MM.1S (cell line): ENCODE data around the gene JPT2.

ENCODE experiments used
- DNase-seq: peaks from one replicate; pipeline ENCODE4 v3.0.0-alpha.2; 2015
- H2AFZ ChIP-seq: fragments of 300-600 bp; sonication (generic); 2 replicates; pipeline ENCODE4 v1.6.0; 2016; ENCODE audit warnings: antibody characterized with exemption, low read length
- H3F3A ChIP-seq: fragments of 300-600 bp; sonication (generic); 2 replicates; pipeline ENCODE4 v1.6.1; 2016; ENCODE audit warnings: mild to moderate bottlenecking, antibody characterized with exemption, low read length, moderate library complexity, mixed read lengths; ENCODE audit not compliant: insufficient read depth
- H3K27ac ChIP-seq: fragments of 300-600 bp; sonication (generic); 2 replicates; pipeline ENCODE4 v1.5.1; 2016; ENCODE audit warnings: mild to moderate bottlenecking, low read length
- H3K27me3 ChIP-seq: fragments of 300-600 bp; sonication (generic); replicated peaks from 2 replicates; pipeline ENCODE4 v1.6.0; 2016; ENCODE audit warnings: low read length; ENCODE audit not compliant: insufficient read depth
- H3K36me3 ChIP-seq: fragments of 300-600 bp; sonication (generic); replicated peaks from 2 replicates; pipeline ENCODE4 v1.6.1; 2016; ENCODE audit warnings: mild to moderate bottlenecking, low read length, mixed read lengths; ENCODE audit not compliant: insufficient read depth
- H3K4me1 ChIP-seq: fragments of 300-600 bp; sonication (generic); 2 replicates; pipeline ENCODE4 v1.6.1; 2016; ENCODE audit warnings: low read length, mixed read lengths
- H3K4me2 ChIP-seq: fragments of 300-600 bp; sonication (generic); 2 replicates; pipeline ENCODE4 v1.6.0; 2016; ENCODE audit warnings: low read depth, low read length
- H3K4me3 ChIP-seq: fragments of 300-600 bp; sonication (generic); 2 replicates; pipeline ENCODE4 v1.5.1; 2016; ENCODE audit warnings: low read length, mixed read lengths
- H3K79me2 ChIP-seq: fragments of 300-600 bp; sonication (generic); 2 replicates; pipeline ENCODE4 v1.6.1; 2016; ENCODE audit warnings: mixed run types, low read length, mixed read lengths
- H3K9ac ChIP-seq: fragments of 300-600 bp; sonication (generic); 2 replicates; pipeline ENCODE4 v1.6.1; 2016; ENCODE audit warnings: low read length, mixed read lengths
- H3K9me2 ChIP-seq: fragments of 300-600 bp; sonication (generic); replicated peaks from 2 replicates; pipeline ENCODE4 v1.6.1; 2016; ENCODE audit warnings: mild to moderate bottlenecking, low read length, mixed read lengths; ENCODE audit not compliant: insufficient read depth
- H3K9me3 ChIP-seq: fragments of 300-600 bp; sonication (generic); replicated peaks from 2 replicates; pipeline ENCODE4 v1.6.1; 2016; ENCODE audit warnings: mild to moderate bottlenecking, low read length, mixed read lengths; ENCODE audit not compliant: insufficient read depth
- H4K20me1 ChIP-seq: fragments of 300-600 bp; sonication (generic); 2 replicates; pipeline ENCODE4 v1.6.1; 2016; ENCODE audit warnings: mild to moderate bottlenecking, low read length, moderate library complexity, mixed read lengths; ENCODE audit not compliant: insufficient read depth
- CTCF ChIP-seq: fragments of 300-600 bp; sonication (generic); IDR thresholded peaks from 2 replicates; pipeline ENCODE4 v1.5.1; 2016; ENCODE audit warnings: antibody characterized with exemption, low read length, mixed read lengths
- EZH2 ChIP-seq: fragments of 300-600 bp; sonication (generic); optimal IDR thresholded peaks from 2 replicates; pipeline ENCODE3; 2017; ENCODE audit warnings: low read depth, mild to moderate bottlenecking, antibody characterized with exemption, low read length, mixed read lengths
- EZH2phosphoT487 ChIP-seq: fragments of 300-600 bp; sonication (generic); IDR thresholded peaks from 2 replicates; pipeline ENCODE4 v1.6.1; 2018; ENCODE audit warnings: antibody characterized with exemption, low read length

JPT2 gene

DNA sequence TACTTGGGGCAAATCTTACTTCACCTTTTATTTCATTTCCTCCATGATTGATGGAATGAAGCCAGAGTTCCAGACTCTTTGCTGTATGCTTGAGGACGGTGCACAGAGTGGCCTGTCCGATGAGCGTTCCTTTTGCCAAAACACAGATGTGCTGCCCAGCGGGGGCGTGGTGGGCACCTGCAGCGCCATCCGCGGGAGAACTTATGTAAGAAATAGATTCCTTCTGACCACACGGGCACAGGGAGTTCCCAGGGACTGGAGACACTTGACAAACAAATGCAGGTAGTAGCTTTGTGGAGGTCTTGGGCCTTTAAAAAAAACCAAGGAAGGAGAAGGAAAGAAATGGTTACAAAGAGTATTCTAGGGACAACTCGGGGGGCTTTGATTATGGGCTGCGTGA, 35.3 kb upstream of the JPT2 start:
- no peaks in the 10 kb centered on the region for H3K9me2 ChIP-seq
- TF ChIP-seq EZH2phosphoT487 (no peak), CTCF (no peak), EZH2 (no peak)
- H3K9ac ChIP-seq, result no peak overlapping the region
- H2AFZ ChIP-seq, result no peak overlapping the region
- no peak overlapping the region for H3K4me3 ChIP-seq
- H4K20me1 ChIP-seq, result no peaks in the 10 kb centered on the region
- DNase-seq, result no peak
- H3K79me2 ChIP-seq, result no peaks in the 10 kb centered on the region
- no peaks in the 10 kb centered on the region for H3F3A ChIP-seq
- H3K9me3 ChIP-seq, result no peaks in the 10 kb centered on the region
- peaks cover 6% of the 10 kb centered on the region; the same call in 1 of the 2 replicates for H3K36me3 ChIP-seq
- no peaks in the 10 kb centered on the region for H3K4me1 ChIP-seq
- H3K4me2 ChIP-seq, result no peak overlapping the region
- no peaks in the 10 kb centered on the region for H3K27me3 ChIP-seq
- H3K27ac ChIP-seq, result no peak overlapping the region

DNA sequence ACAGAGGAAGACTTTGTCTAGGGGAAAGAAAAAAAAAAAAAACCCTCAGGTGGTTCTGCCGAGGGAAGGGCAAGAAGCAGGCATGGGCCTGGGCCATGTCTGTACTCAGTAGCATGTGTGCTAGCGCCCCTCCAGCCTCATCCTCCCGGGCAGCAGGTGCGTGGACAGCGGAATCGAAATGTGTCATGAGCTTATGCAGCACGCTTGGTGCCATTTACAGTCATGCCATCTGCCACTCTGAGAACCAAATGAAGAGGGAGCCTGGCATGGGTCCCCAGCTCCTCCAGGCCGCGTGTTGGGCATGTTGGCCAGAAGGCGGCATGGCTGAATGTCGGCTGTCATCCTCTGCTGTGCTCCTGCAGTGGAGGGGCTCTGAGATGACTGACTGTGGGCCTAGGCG, 34.6 kb upstream of the JPT2 start:
- Histone ChIP-seq H3K79me2 (no peaks in the 10 kb centered on the region), H3K4me1 (no peaks in the 10 kb centered on the region), H3K27me3 (no peaks in the 10 kb centered on the region), H3K9ac (no peak overlapping the region), H4K20me1 (no peaks in the 10 kb centered on the region), H3F3A (no peaks in the 10 kb centered on the region), H3K4me3 (no peak overlapping the region), H3K27ac (no peak overlapping the region), H3K4me2 (no peak overlapping the region), H3K36me3 (peaks cover 6% of the 10 kb centered on the region; the same call in 1 of the 2 replicates), H3K9me3 (no peaks in the 10 kb centered on the region), H2AFZ (no peak overlapping the region), H3K9me2 (no peaks in the 10 kb centered on the region)
- DNase-seq, result no peak
- TF ChIP-seq CTCF (no peak), EZH2 (no peak), EZH2phosphoT487 (no peak)

DNA sequence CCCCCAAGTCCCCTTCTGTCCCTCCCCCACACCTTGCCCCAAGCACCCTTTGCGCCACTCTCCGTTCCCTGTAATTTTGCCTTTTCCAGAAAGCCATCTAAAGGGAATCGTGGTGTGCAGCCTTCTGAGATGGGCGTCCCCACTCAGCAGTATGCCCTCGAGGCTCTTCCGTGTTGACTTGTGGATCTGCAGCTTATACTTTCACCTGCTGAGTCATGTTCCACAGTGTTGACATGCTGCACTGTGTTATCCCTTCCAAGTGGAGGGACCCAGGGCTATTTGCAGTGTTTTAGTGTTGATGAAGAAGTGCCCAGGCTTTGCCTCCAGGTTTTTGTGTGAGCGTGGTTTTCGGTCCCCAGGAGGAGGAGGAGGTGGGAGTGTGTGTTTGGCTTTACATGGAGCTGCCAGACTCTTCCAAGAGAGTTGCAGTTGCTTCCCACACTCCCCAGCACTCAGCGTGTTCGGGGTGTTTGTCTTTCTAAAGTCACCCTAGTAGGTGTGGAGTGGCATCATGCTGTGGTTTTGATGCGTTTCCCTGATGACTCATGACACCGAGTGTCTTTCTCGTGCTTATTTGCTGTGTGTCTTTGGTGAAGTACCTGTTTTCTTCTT, 32.1 kb upstream of the JPT2 start:
- no peak for DNase-seq
- no peak overlapping the region for H3K9ac ChIP-seq
- H3K36me3 ChIP-seq, result peaks cover 6% of the 10 kb centered on the region; the same call in 1 of the 2 replicates
- TF ChIP-seq EZH2phosphoT487 (no peak), EZH2 (no peak), CTCF (no peak)
- no peak overlapping the region for H2AFZ ChIP-seq
- no peak overlapping the region for H3K27ac ChIP-seq
- no peaks in the 10 kb centered on the region for H3K27me3 ChIP-seq
- no peaks in the 10 kb centered on the region for H3K4me1 ChIP-seq
- H3K4me2 ChIP-seq, result no peak overlapping the region
- no peaks in the 10 kb centered on the region for H4K20me1 ChIP-seq
- H3F3A ChIP-seq, result no peaks in the 10 kb centered on the region
- no peaks in the 10 kb centered on the region for H3K9me3 ChIP-seq
- H3K79me2 ChIP-seq, result no peaks in the 10 kb centered on the region
- no peaks in the 10 kb centered on the region for H3K9me2 ChIP-seq
- no peak overlapping the region for H3K4me3 ChIP-seq
